ENCODE results near the gene MYO1H.

MYO1H gene

DNA sequence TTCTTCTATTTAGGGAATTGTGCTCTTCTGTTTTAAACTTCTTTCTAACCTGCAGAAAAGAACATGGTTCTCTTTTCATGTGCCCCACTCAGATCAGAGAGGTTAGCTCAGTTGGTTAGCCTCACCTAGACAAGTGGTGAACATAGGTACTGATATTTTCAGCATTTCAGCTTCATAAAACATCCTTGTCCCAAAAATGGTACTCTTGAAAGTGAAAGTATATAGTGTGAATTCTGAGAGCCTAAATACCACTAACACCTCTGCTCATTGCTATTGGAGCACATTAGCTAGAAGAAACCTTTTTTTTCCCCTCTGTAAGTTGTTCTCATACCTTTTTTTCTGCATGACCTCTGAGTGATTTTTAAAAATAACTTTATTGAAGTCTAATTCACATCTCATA is 147.3 kb downstream of the MYO1H start:
- no peak for DNase-seq

DNA sequence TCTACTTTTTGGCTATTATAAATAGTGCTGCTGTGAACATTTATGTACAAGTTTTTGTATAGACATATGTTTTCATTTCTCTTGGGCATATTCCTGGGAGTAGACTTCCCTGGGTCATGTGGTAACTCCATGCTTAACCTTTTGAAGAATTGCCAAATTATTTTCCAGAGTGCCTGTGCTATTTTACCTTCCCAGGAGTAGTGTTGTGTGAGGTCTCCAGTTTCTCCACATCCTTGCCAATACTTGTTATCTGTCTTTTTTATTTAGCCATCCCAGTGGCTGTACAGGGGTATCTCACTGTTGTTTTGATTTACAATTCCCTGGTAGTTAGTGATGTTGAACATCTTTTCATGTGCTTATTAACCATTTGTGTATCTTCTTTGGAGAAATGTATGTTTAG is 148.6 kb downstream of the MYO1H start:
- no peak for DNase-seq

DNA sequence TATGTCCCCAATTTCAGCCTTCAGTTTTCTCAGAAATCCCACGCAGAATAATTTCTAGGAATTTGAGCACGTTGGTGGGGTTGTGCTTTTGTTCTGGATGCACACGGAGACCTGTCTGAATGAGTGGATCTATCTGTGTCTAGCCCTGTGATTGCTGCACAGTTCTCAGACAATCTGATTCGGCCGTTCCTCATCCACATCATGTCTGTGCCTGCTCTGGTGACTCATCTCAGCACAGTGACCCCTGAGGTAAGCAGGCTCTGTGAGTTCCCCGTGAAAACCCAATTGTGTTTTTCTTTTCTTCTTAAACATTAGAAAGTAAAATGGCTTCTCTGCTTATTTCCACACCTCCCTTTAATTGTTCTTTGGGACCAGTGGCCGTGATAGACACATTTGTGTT is 150.0 kb downstream of the MYO1H start:
- no peak for DNase-seq

Measured in femur (tissue), 1 donor.